ENCODE measurements around the gene AASDH. TPM values are rescaled to one million over a fixed set of nuclear protein-coding genes. Genes with fewer than 3 reads are reported as not detected.

AASDH gene
- total and polyA plus RNA-seq, 2 of the 4 experiments (the other 2 are of a cell fraction), result 4.7 to 12.0 TPM

DNA sequence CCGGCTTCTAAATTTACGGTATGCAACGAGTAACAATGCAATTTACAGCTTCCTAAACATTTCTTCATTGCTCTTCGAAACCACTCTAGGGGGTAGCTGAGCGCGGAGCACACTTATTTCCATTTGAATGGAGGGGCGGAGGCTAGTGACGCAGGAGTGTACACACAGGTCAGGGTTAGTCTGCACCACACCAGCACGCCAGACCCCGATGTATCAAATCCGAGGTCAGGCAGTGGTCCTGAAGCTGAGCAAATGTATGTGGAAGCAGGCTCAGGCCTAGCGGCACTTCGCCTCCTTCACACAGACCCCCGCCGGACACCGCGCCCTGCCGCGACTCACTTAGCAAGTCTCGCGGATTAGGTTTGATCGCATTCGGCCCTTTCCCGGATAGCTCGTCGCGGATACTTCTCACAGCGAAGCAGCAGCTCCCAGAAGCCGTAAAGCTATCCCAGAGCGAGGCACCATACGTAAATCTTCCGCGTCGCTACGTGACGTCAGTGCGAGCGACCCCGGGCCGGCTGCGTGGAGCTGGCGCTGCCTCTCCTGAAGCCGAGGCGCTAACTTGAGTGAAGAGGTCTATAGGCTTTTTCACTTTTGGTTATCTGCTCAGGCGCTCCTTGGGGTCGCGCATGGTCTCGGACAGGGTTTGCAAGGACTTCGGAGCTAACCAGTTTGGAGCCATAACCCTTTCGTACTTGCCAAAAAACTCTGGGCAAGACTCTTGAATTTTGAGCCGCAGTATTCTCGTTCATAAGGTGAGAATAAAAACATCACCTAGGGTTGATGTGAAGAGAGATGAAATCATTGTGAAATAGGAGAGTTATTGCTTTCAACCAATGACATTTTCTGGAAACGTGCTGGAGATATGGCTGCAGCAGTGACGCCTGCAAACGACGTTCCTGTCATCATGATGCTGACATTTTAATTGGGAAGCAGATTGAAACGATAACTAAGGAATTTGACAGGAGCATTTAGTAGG is at the start of gene AASDH (continued):
- TF ChIP-seq CTCF (conservative IDR thresholded peaks at IDR 0.05; ENCODE audit: low read depth, low read length) (no peak), CHD1 (IDR thresholded peaks at IDR 0.05; ENCODE audit: low read depth, low read length) (no peak; the same call in 1 of the 2 replicates)

Measured in IMR-90 (cell line).